ENCODE measurements around the gene PKIB. TPM values are rescaled to one million over a fixed set of nuclear protein-coding genes. Genes with fewer than 3 reads are reported as not detected.

Gene PKIB
- polyA plus RNA-seq, 2 of the 4 experiments (the other 2 are of a cell fraction): 0.37 to 1.5 TPM

DNA sequence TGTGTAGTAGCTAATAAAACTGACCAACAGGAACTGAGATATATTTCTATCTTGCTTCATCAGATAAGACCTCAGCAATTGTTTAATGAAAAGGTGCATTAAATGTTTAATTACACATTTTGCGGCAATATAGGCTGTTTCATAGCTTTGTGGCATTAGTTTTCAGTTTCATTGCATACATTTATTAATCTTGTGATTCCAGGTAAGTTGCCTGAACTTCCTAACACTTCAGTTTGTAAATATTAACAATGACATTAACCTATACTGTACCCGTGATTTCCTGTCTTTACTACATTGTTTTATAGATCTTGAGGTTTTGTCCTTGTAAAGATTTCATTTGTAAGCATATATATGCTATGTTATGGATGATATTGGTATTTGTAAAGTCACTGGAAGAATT lies 66.5 kb downstream of the PKIB start:
- ChIA-PET POLR2A (no interaction called here), CTCF (interaction anchor here (0.6 to 1.0 kb wide), 2 partner anchors 50 to 147 kb away, joined by 3 read pairs; no protein-coding TSS in a partner anchor)
- Histone ChIP-seq H3K27ac (no peak overlapping the region), H3K4me3 (no peak overlapping the region), H3K4me1 (no peaks in the 10 kb centered on the region), H3K4me2 (no peak overlapping the region), H3K9me3 (no peaks in the 10 kb centered on the region)
- ATAC-seq: no peak
- 42% methylated on average over 2 of the region's 2 CpGs for WGBS (ENCODE audit: missing lambda C conversion rate)
- no peak for FAIRE-seq
- TF ChIP-seq SMC3 (IDR thresholded peaks at IDR 0.05) (no peak), HDAC2 (IDR thresholded peaks at IDR 0.05) (no peak), EHMT2 (IDR thresholded peaks at IDR 0.05; ENCODE audit: low read depth) (no peak), GATA3 (IDR thresholded peaks at IDR 0.05; ENCODE audit: borderline replicate concordance) (no peak), ZSCAN20 (CRISPR knock-in tag; IDR thresholded peaks at IDR 0.05) (no peak), CHD2 (IDR thresholded peaks at IDR 0.05; ENCODE audit: low read length, partially characterized antibody) (no peak), NR3C1 (IDR thresholded peaks at IDR 0.05) (no peak), CBX2 (IDR thresholded peaks at IDR 0.05; ENCODE audit: borderline replicate concordance, low read depth) (no peak), RARB (CRISPR knock-in tag; IDR thresholded peaks at IDR 0.05) (no peak), MAFK (IDR thresholded peaks at IDR 0.05; ENCODE audit: partially characterized antibody) (no peak), NFE2L2 (conservative IDR thresholded peaks at IDR 0.05; ENCODE audit: low read length) (no peak), HOXA7 (CRISPR knock-in tag; IDR thresholded peaks at IDR 0.05) (no peak)
- TF ChIP-seq, protein P1, sequence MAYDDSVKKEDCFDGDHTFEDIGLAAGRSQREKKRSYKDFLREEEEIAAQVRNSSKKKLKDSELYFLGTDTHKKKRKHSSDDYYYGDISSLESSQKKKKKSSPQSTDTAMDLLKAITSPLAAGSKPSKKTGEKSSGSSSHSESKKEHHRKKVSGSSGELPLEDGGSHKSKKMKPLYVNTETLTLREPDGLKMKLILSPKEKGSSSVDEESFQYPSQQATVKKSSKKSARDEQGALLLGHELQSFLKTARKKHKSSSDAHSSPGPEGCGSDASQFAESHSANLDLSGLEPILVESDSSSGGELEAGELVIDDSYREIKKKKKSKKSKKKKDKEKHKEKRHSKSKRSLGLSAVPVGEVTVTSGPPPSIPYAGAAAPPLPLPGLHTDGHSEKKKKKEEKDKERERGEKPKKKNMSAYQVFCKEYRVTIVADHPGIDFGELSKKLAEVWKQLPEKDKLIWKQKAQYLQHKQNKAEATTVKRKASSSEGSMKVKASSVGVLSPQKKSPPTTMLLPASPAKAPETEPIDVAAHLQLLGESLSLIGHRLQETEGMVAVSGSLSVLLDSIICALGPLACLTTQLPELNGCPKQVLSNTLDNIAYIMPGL (CRISPR knock-in tag; IDR thresholded peaks at IDR 0.05; ENCODE audit: borderline replicate concordance): no peak
- no peak for DNase-seq (ENCODE audit: low read depth in 1 of 2, low spot score in 1 of 2)

DNA sequence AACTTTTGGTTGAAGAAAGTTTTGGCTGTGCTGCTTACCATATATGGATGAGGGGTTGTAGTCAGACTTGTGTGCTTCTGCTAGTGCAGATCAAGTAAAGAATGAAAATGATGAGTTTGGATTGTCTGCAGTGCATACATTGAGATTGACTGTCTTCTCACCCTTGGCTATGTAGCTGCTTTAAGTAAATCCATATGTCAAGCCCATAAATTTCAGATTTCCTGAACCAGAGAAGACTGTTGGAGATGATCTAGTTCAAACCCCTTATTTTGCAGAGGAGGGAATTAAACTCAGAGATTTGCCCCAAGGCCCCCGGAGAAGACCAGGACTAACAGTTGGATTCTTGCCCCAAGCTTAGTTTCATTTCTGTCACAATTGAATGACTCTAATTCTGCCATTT lies 67.2 kb downstream of the PKIB start:
- 75% methylated on average over 1 of the region's 1 CpG for WGBS (ENCODE audit: missing lambda C conversion rate)
- no peak for FAIRE-seq

More for the DNA sequence above, 67.2 kb downstream of the PKIB start:
- ATAC-seq (no peak), DNase-seq (ENCODE audit: low read depth in 1 of 2, low spot score in 1 of 2) (no peak)
- no peak overlapping the region for H3K4me3 ChIP-seq
- no peaks in the 10 kb centered on the region for H3K4me1 ChIP-seq
- no peak for TF ChIP-seq HOXA7 (CRISPR knock-in tag; IDR thresholded peaks at IDR 0.05)
- TF ChIP-seq MYC (IDR thresholded peaks at IDR 0.05; ENCODE audit: borderline replicate concordance, low read length): no peak
- TF ChIP-seq, protein P2, sequence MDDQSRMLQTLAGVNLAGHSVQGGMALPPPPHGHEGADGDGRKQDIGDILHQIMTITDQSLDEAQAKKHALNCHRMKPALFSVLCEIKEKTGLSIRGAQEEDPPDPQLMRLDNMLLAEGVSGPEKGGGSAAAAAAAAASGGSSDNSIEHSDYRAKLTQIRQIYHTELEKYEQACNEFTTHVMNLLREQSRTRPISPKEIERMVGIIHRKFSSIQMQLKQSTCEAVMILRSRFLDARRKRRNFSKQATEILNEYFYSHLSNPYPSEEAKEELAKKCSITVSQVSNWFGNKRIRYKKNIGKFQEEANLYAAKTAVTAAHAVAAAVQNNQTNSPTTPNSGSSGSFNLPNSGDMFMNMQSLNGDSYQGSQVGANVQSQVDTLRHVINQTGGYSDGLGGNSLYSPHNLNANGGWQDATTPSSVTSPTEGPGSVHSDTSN (IDR thresholded peaks at IDR 0.05): no peak
- TF ChIP-seq TP53 (CRISPR knock-in tag; IDR thresholded peaks at IDR 0.05): no peak
- TF ChIP-seq, protein P1 (CRISPR knock-in tag; IDR thresholded peaks at IDR 0.05; ENCODE audit: borderline replicate concordance): no peak
- no peak for TF ChIP-seq EP300 (IDR thresholded peaks at IDR 0.05)
- TF ChIP-seq KDM5A (IDR thresholded peaks at IDR 0.05): no peak
- no peak for TF ChIP-seq ZC3H11A (IDR thresholded peaks at IDR 0.05)
- no peak for TF ChIP-seq CBX8 (IDR thresholded peaks at IDR 0.05)
- TF ChIP-seq FOSB (CRISPR knock-in tag; IDR thresholded peaks at IDR 0.05): no peak
- TF ChIP-seq CBX2 (IDR thresholded peaks at IDR 0.05; ENCODE audit: borderline replicate concordance, low read depth): no peak
- no peak for TF ChIP-seq CHD2 (IDR thresholded peaks at IDR 0.05; ENCODE audit: low read length, partially characterized antibody)
- TF ChIP-seq, protein P3, sequence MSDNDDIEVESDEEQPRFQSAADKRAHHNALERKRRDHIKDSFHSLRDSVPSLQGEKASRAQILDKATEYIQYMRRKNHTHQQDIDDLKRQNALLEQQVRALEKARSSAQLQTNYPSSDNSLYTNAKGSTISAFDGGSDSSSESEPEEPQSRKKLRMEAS (IDR thresholded peaks at IDR 0.05): no peak
- TF ChIP-seq, protein P4, sequence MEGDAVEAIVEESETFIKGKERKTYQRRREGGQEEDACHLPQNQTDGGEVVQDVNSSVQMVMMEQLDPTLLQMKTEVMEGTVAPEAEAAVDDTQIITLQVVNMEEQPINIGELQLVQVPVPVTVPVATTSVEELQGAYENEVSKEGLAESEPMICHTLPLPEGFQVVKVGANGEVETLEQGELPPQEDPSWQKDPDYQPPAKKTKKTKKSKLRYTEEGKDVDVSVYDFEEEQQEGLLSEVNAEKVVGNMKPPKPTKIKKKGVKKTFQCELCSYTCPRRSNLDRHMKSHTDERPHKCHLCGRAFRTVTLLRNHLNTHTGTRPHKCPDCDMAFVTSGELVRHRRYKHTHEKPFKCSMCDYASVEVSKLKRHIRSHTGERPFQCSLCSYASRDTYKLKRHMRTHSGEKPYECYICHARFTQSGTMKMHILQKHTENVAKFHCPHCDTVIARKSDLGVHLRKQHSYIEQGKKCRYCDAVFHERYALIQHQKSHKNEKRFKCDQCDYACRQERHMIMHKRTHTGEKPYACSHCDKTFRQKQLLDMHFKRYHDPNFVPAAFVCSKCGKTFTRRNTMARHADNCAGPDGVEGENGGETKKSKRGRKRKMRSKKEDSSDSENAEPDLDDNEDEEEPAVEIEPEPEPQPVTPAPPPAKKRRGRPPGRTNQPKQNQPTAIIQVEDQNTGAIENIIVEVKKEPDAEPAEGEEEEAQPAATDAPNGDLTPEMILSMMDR (IDR thresholded peaks at IDR 0.05): no peak
- TF ChIP-seq ESRRA (IDR thresholded peaks at IDR 0.05; ENCODE audit: borderline replicate concordance, low read length): no peak
- TF ChIP-seq RFX5 (IDR thresholded peaks at IDR 0.05): no peak
- TF ChIP-seq RARB (CRISPR knock-in tag; IDR thresholded peaks at IDR 0.05): no peak
- no peaks in the 10 kb centered on the region for H3K9me3 ChIP-seq
- ChIA-PET POLR2A (no interaction called here), CTCF (interaction anchor here (1.0 kb wide), 1 partner anchor 147 kb away, joined by 3 read pairs; no protein-coding TSS in a partner anchor)
- H3K27ac ChIP-seq: no peak overlapping the region
- H3K4me2 ChIP-seq: no peak overlapping the region

Measured in A549 (cell line).